CD4-positive, alpha-beta T cell (primary cell): ENCODE data around the gene NKTR. TPM values are rescaled to one million over a fixed set of nuclear protein-coding genes. Genes with fewer than 3 reads are reported as not detected.

Source experiments
- ATAC-seq: fragments of 200-7000 bp; cut with Tn5 transposase; one replicate; pipeline ENCODE4 v1.10.0; 2022; ENCODE audit warnings: mild to moderate bottlenecking; ENCODE audit not compliant: poor library complexity
- CTCF ChIA-PET: fragments of 350-600 bp; sonication (Branson Sonifier 250); formaldehyde crosslinking; loops from one replicate; lab custom pipeline; 2021; ENCODE audit warnings: antibody characterized with exemption, inconsistent platforms; lab: Charles Lee
- POLR2A ChIA-PET: fragments of 350-600 bp; sonication (Branson Sonifier 250); formaldehyde crosslinking; loops from one replicate; lab custom pipeline; 2021; ENCODE audit warnings: antibody characterized with exemption, inconsistent platforms; lab: Charles Lee
- DNase-seq, 14 experiments: peaks; one replicate each; pipeline ENCODE4 v3.0.0-alpha.2; 2013 to 2020; ENCODE audit warnings: mixed read lengths in 2 of 14
- H3K27ac ChIP-seq, 2 donors: one replicate each; pipeline versions ENCODE4 v1.5.1 to v1.7.0; 2013; ENCODE audit warnings: low read length in 2 of 2, low read depth in 1 of 2, mild to moderate bottlenecking in 1 of 2
- H3K27me3 ChIP-seq, 2 experiments: 1 replicate in 1 of 2; 2 replicates in 1 of 2; pipeline versions ENCODE4 v1.6.1 to v1.7.0; 2013; ENCODE audit warnings: low read length in 2 of 2, control low read depth in 1 of 2, mild to moderate bottlenecking in 1 of 2, moderate library complexity in 1 of 2; ENCODE audit not compliant: insufficient read depth in 2 of 2, control insufficient read depth in 1 of 2
- H3K36me3 ChIP-seq: one replicate; pipeline ENCODE4 v1.6.1; 2013; ENCODE audit warnings: low read length, control low read depth; ENCODE audit not compliant: insufficient read depth
- H3K4me1 ChIP-seq: one replicate; pipeline ENCODE4 v1.6.1; 2013; ENCODE audit warnings: low read length, control low read depth; ENCODE audit not compliant: insufficient read depth
- H3K4me3 ChIP-seq: one replicate; pipeline ENCODE4 v1.5.1; 2013; ENCODE audit warnings: mild to moderate bottlenecking, low read length, moderate library complexity
- H3K9me3 ChIP-seq, 2 experiments: 1 replicate in 1 of 2; 2 replicates in 1 of 2; pipeline versions ENCODE4 v1.6.1 to v1.7.0; 2013; ENCODE audit warnings: low read length in 2 of 2, mild to moderate bottlenecking in 2 of 2, control low read depth in 1 of 2, moderate library complexity in 1 of 2; ENCODE audit not compliant: control insufficient read depth in 1 of 2, insufficient read depth in 1 of 2
- H3K27ac Mint-ChIP-seq: one replicate; pipeline ENCODE4 v1.8.0; 2020; ENCODE audit warnings: mixed read lengths
- H3K27me3 Mint-ChIP-seq: one replicate; pipeline ENCODE4 v1.8.0; 2021; ENCODE audit warnings: mixed read lengths
- H3K36me3 Mint-ChIP-seq: one replicate; pipeline ENCODE4 v1.8.0; 2021; ENCODE audit warnings: low read depth, mixed read lengths
- H3K4me1 Mint-ChIP-seq: one replicate; pipeline ENCODE4 v1.8.0; 2021; ENCODE audit warnings: low read depth, mixed read lengths
- H3K4me3 Mint-ChIP-seq: one replicate; pipeline ENCODE4 v1.8.0; 2020; ENCODE audit warnings: mild to moderate bottlenecking, mixed read lengths
- H3K9me3 Mint-ChIP-seq: one replicate; pipeline ENCODE4 v1.8.0; 2020; ENCODE audit warnings: mixed read lengths
- intact Hi-C, 2 experiments: fragments of 100-400 bp; cut with DNase I in 1 of 2; cut with micrococcal nuclease in 1 of 2; formaldehyde crosslinking; loops; one replicate each; pipeline versions ENCODE4 v1.15.1 to v1.9.0; 2023 to 2025; cut with DNase I, micrococcal nuclease
- total RNA-seq, 174 experiments: library from RNA in 2 of 174; stranded (reverse) in 2 of 174; gene quantifications; one replicate each; pipeline ENCODE4 v1.2.3 and lab custom pipeline; 2021 to 2026
- TF ChIP-seq, protein P1 (sequence below): fragments of 200-600 bp; IDR thresholded peaks from one replicate; pipeline ENCODE4 v1.8.0; 2022; ENCODE audit warnings: antibody characterized with exemption, mild to moderate bottlenecking

Gene NKTR
- total RNA-seq, 2 experiments from 2014 or later, result 236 to 249 TPM

DNA sequence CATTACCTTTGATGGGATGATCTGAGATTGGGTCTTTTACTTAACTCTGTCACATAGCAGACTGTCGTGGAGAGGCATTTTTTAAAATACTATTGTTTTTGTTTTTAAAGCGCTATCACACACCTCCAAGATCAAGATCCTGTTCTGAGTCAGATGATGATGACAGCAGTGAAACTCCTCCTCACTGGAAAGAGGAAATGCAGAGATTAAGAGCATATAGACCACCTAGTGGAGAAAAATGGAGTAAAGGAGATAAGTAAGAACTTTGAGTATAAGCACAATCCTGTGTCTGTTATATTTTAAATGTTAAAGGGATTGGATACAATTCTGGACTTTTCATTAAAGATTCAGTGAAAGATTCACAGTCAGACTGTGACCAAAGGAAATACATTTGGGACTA lies 34.6 kb downstream of the NKTR start:
- H3K9me3 Mint-ChIP-seq, result no peaks in the 10 kb centered on the region

DNA sequence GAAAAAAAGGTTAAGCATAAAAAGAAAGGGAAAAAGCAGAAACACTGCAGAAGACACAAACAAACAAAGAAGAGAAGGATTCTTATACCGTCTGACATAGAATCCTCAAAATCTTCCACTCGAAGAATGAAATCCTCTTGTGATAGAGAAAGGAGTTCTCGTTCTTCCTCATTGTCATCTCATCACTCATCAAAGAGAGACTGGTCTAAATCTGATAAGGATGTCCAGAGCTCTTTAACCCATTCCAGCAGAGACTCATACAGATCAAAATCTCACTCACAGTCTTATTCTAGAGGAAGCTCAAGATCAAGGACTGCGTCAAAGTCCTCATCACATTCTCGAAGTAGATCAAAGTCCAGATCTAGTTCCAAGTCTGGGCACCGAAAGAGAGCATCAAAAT lies 36.5 kb downstream of the NKTR start:
- CTCF ChIA-PET, result interaction anchor here (1.2 to 2.0 kb wide), 3 partner anchors 11 to 55 kb away, joined by 5 to 8 read pairs (median 7); partner anchors contain the start of gene SEC22C
- ATAC-seq (no peak), DNase-seq (no peak)
- intact Hi-C loops, result loop anchor here in 1 of 2 experiments (5.0 to 10.0 kb wide), 2 partner anchors 35 to 52 kb away; partner anchors contain the start of genes NKTR and SEC22C
- TF ChIP-seq, protein P1, sequence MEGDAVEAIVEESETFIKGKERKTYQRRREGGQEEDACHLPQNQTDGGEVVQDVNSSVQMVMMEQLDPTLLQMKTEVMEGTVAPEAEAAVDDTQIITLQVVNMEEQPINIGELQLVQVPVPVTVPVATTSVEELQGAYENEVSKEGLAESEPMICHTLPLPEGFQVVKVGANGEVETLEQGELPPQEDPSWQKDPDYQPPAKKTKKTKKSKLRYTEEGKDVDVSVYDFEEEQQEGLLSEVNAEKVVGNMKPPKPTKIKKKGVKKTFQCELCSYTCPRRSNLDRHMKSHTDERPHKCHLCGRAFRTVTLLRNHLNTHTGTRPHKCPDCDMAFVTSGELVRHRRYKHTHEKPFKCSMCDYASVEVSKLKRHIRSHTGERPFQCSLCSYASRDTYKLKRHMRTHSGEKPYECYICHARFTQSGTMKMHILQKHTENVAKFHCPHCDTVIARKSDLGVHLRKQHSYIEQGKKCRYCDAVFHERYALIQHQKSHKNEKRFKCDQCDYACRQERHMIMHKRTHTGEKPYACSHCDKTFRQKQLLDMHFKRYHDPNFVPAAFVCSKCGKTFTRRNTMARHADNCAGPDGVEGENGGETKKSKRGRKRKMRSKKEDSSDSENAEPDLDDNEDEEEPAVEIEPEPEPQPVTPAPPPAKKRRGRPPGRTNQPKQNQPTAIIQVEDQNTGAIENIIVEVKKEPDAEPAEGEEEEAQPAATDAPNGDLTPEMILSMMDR, result no peak
- H3K27me3 ChIP-seq, result no peaks in the 10 kb centered on the region
- Mint-ChIP-seq H3K9me3 (no peaks in the 10 kb centered on the region), H3K36me3 (peaks cover 36% of the 10 kb centered on the region), H3K27ac (no peak overlapping the region), H3K4me3 (no peak overlapping the region), H3K4me1 (peaks cover 14% of the 10 kb centered on the region), H3K27me3 (no peaks in the 10 kb centered on the region)
- POLR2A ChIA-PET, result interaction anchor here (1.0 to 2.0 kb wide), 4 partner anchors 14 to 47 kb away, joined by 3 to 10 read pairs (median 4); partner anchors contain the start of genes NKTR and SS18L2
- H3K4me1 ChIP-seq, result peaks cover 30% of the 10 kb centered on the region
- no peak overlapping the region for H3K4me3 ChIP-seq
- peaks cover 74% of the 10 kb centered on the region for H3K36me3 ChIP-seq
- no peak overlapping the region for H3K27ac ChIP-seq
- no peaks in the 10 kb centered on the region for H3K9me3 ChIP-seq

More for the DNA sequence above, 34.6 kb downstream of the NKTR start:
- Histone ChIP-seq H3K4me3 (no peak overlapping the region), H3K27ac (no peak overlapping the region), H3K4me1 (peaks cover 17% of the 10 kb centered on the region), H3K27me3 (no peaks in the 10 kb centered on the region), H3K36me3 (peaks cover 80% of the 10 kb centered on the region), H3K9me3 (no peaks in the 10 kb centered on the region)
- peak; percentile 55 for ATAC-seq
- H3K27ac Mint-ChIP-seq, result peak overlapping the region; percentile 61
- no peaks in the 10 kb centered on the region for H3K27me3 Mint-ChIP-seq
- intact Hi-C loops, result loop anchor here in 1 of 2 experiments (5.0 to 10.0 kb wide), 2 partner anchors 33 to 50 kb away; partner anchors contain the start of genes NKTR and SEC22C
- ChIA-PET POLR2A (no interaction called here), CTCF (no interaction called here)
- peaks cover 4% of the 10 kb centered on the region for H3K4me1 Mint-ChIP-seq
- H3K36me3 Mint-ChIP-seq, result peaks cover 54% of the 10 kb centered on the region
- peak in 3 of 14 experiments; percentile 36 to 59 (median 49) for DNase-seq
- no peak overlapping the region for H3K4me3 Mint-ChIP-seq
- TF ChIP-seq, protein P1, result no peak

DNA sequence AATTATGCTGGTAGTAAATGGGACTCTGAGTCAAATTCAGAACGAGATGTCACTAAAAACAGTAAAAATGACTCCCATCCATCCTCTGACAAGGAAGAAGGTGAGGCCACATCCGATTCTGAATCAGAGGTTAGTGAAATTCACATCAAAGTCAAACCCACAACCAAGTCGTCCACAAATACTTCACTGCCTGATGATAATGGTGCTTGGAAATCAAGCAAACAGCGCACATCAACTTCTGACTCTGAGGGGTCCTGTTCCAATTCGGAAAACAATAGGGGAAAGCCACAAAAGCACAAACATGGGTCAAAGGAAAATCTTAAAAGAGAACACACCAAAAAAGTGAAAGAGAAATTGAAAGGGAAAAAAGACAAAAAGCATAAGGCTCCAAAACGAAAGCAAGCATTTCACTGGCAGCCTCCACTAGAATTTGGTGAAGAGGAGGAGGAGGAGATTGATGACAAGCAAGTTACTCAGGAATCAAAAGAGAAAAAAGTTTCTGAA lies 37.9 kb downstream of the NKTR start:
- DNase-seq, result peak in 5 of 14 experiments; percentile 32 to 86 (median 65)
- H3K4me3 Mint-ChIP-seq, result no peak overlapping the region
- ChIA-PET CTCF (interaction anchor here (1.8 kb wide), 1 partner anchor 56 kb away, joined by 7 read pairs; the partner anchor contains the start of gene SEC22C), POLR2A (interaction anchor here (1.0 kb wide), 1 partner anchor 10 kb away, joined by 4 read pairs; no protein-coding TSS in a partner anchor)
- Histone ChIP-seq H3K9me3 (no peaks in the 10 kb centered on the region), H3K36me3 (peaks cover 74% of the 10 kb centered on the region), H3K4me3 (peak overlapping the region; percentile 44), H3K4me1 (peaks cover 30% of the 10 kb centered on the region), H3K27ac (peak overlapping the region in 1 of 2 donors; percentile 79), H3K27me3 (no peaks in the 10 kb centered on the region)
- intact Hi-C loops, result loop anchor here in 1 of 2 experiments (5.0 to 10.0 kb wide), 2 partner anchors 36 to 54 kb away; partner anchors contain the start of genes NKTR and SEC22C
- H3K27ac Mint-ChIP-seq, result no peak overlapping the region
- peaks cover 36% of the 10 kb centered on the region for H3K36me3 Mint-ChIP-seq
- TF ChIP-seq, protein P1, result no peak
- peak; percentile 82 for ATAC-seq
- no peaks in the 10 kb centered on the region for H3K9me3 Mint-ChIP-seq
- no peaks in the 10 kb centered on the region for H3K27me3 Mint-ChIP-seq
- H3K4me1 Mint-ChIP-seq, result peaks cover 14% of the 10 kb centered on the region
